Activated naive CD4-positive, alpha-beta T cell treated with Interleukin-2 at 50 U/mL for 16 hours (primary cell): ENCODE data around the gene GRM3.

Source experiments
- DNase-seq: peaks from one replicate; pipeline ENCODE4 v3.0.0-alpha.2; 2020

Gene GRM3

DNA sequence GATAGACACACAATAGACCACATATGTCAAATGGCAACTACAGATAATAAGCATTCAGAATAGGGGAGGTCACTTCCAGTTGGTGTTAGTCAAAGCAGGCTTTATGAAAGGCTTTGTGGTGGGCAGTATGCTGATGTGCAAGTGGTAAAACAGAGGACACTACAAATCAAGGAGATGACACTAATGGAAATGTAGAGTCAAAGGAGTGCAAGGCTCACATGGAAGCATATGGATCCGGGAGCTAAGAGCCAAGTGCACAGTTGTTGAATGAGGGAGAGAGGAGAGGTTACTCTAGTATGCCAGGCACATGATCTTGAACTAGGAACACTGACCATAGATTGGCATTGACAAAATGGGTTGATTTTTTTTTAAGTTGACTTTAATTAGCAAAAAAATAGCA is 62.7 kb downstream of the GRM3 start:
- DNase-seq: no peak

DNA sequence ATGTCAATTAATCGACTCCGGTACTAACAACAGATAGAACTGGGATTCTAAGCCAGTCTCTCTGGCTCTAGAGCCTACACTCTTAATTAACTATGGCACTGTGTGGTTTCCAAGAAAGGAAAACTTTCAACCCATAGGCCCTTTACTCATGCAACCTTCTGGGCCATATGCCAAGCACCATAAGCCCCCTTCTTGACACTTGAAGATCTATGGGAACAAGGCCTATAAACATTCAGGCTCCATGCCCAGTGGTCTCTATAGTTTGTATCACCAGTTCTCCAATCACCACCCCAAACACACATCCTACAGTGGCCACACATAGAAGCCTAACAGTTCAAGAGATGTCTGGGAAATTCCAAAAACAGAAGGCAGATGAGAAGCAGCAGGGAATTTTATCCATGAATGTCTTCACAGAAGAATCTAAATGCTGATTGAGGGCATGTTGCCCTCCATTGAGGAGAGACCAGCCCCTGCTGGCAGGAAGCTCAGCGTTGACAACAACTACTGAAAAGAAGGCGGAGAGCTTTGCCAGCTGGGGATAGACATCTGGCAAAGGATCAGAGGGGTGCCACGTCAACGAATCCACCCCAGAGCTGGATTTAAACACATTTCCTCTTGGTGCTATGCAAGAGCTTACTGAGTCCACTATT is 64.4 kb downstream of the GRM3 start:
- DNase-seq: no peak

DNA sequence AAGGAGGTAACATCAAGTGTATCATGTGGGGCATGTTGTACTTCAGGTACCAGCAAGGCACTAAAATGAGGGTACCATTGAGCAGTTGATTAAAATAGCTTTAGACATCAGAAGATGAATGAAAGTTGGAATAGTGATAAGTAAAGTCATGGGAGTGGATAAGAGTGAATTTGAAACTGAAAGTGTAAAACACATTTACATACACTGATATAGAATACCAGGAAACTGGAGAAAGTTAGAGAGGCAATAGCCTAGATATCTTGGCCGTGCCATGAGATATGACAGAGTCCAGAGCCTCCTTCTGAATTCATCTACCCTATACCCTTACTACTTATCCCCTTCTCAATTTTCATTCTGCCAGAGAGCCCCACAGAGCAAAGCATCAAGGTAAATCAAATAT is 76.6 kb downstream of the GRM3 start:
- no peak for DNase-seq

DNA sequence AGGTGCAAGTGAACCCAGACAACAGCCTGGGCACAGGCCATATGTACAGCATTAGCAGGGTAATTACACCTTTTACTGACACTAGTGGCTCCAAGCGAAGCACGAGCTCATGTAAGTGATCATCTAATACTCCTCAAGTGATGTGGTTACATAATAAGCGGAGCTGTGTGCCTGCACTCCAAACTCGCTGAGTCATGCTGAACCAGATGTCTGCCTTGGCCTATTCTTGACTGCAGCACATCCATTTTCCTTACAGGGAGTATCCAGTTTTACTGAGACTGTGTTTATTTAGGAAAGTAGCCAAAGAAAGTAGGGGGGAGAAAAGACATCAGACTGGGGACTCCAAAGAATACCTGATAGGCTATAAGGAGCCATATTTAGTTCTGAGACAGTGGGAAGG is 90.1 kb downstream of the GRM3 start:
- no peak for DNase-seq

DNA sequence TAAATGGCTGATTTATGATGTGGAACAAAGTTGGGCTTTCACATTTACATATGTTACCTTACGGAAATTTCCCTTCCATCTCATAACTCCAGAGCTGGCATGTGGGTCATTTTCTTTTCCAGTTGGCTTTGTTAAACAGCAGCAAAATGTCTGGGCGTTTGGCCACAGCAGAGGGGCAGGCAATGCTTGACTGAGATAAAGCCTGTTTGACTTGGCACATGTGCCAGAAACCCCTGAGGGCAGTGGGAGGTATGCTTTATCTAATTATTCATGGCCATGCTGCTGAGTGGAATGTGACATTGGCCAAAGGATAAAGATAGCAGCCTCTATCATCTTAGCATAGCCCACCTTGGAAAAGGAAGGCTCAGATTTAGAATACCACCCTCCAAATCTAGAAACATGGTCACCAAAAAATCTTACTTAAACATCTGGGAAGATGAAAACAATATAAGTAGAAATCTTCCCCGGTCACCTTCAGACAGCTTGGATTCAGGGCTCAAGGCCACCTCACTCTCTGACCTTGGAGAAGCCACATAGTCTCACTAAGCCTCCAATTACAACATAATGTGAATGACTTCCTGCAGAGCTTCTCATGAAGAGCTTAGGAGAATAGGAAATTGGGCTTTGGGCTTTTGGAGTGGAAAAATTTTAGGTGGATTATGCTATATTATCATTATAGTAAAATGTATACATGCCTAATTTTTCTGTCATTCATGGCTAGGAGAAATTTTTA is 101.5 kb downstream of the GRM3 start:
- no peak for DNase-seq

DNA sequence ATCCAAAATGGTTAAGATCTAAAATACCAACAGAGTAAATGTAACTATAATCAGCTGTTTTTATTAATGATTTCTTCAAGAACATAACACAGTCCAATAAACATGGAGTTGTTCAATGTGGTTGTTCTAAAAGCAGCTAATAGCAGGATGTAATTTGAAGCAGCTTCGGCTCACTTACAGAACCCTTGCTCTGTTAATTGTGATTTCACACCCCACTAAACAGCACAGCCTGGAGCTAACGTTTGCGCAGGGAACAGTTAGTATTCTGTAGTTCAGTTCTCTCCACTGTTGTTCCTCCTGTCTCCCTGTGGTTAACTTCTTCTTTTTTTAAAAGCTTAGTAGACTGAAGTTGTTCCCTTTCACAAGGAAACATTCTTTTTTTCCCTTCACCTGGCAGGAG is 104.0 kb downstream of the GRM3 start:
- no peak for DNase-seq

DNA sequence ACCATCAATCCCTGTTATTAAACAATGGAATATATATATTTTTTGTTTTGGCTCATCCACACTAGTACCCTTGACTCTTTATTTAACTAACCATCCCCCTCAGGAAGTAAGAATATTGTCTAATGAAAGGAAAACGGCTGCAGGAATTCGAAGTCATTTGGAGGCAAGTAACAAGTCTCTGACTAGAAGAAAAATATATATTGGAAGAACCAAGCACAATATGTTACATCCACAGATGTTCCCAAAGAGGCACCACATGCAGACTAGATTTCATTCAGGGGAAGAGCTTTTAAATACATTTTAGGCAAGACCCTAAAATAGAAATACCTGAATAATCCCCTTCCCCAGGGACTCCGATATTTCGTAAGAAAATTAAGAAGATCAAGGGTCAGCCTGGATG is 104.5 kb downstream of the GRM3 start:
- no peak for DNase-seq

DNA sequence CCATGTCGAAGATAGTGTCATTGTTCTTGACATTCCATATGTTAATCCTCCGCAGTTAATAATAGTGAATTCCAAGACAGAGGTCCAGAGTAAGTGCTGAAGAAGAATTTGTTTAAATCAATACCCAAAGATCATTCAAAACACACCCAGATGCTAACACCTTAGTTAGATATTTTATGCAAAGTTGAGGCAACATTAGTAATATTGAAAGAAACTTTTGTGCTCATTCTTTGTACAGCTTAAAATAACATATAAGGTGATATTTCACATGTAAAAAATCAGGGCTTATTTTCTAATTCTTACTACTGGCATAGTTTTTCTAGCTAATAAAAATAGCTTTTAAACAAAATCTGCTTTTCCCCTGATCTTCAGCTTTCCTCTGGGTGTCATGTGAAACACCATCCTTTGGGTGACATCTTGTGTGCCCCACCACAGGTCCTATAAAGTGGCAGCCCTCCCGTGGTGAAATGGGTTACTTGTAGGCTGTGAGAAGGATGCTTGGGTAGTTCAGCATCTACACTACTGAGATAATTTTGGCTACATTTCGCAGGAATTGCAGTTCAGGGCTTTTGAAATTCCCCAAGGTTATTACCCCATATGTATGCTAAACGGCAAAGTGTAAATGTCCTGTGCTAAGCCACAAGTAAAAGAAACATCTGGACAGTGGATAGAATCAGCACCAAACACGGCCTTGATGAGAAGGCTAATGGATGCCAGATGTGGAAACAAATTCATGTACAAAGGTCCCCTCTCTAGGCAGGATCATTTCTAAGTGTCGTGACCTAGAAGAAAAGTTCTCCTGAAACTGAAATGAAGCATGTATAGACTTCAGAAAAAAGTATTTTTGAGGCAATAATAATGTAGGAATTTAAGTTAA is 105.4 kb downstream of the GRM3 start:
- DNase-seq: no peak

DNA sequence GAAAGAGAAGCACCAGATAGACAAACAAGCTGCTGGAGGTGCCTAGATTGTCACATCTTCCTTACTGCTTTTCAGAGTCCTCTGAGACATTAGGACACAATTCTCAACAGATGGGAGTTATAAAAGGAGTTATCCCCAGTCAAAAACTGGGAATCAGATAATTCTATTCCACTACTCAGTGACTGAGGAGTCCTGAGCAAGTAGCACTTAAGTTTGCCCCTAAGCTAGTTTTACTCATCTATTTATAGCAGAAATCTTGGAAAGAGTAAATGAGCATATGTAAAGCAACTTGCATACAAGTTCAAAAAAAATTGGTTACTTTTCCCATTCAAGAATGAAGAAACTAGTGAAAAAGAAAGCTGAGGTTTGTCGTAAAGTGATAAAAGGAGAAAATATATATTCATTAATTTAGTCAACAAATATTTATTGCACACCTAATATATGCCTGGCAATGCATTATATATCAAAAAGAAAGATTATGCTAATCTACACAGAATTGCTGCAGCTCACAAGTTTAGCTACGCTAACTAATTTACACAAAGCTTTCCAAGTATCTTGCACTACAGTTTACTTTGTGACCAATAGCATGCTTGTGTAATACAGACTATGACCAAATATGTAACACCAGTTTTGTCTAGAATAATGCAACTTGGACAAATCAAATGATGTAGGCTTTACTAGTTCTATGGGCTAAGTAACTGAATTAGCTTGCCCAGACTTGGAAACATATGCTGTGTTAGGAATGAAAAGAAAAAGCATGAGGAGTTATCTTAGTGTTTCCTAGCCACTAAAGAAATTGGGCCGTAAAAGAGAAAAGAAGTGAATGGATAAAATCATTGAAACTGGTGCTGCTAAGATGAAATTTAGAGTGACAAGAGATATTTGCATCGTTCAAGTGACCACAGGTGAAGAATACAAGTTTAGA is 106.3 kb downstream of the GRM3 start:
- DNase-seq: no peak

DNA sequence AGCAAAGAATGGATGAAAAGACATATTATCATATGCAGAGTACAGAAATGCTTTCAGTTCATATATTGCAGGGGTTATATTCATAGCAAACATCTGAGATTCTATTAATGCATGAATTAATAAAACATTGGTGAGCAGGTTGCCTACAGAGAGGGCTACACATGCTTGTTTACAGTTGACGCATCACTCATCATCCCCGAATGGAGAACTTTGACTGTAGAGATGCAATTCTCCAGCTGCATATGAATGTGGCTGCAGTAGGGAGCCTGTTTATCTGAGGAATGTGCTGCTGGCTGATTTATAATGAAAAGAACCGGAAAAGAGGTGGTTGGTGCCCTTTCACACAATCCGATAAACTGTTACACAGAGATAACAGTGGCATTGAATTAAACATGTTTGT is 116.5 kb downstream of the GRM3 start:
- DNase-seq: no peak

DNA sequence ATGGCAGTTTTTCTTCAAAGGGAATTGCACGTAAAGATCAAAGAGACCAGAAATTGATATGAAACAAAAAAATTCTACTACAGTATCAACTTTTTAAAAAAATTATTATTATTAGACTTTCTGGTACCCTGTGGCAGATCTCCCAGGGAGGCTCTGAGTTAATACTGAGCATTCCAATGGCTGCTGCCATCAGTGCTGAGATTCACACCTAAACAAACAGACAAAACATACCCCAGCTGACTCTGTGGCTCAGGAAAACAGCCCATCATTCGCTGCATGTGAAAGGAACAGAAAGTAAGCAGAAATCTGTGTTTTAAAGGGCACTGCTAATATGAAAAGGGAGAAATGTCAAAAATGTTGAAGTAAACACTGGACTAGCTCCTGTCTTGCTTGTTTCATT is 118.4 kb downstream of the GRM3 start:
- DNase-seq: no peak

DNA sequence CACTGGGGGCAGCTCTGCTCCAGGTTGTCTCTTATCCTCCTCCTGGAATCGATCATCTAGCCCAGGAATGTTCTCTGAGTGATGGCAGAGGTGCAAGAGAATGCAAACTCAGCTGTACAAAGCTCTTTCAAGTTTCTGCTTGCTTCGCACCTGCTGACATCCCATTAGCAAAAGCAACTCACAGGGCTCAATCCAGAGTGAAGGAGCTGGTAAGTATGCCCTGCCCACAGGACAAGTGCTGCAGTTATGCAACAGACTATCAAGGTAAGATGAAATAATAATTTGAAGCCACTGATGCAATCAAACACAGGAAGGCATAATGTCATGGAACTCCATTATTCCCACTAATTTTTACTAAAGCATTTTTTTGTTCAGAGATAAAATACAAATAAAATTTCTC is 122.2 kb downstream of the GRM3 start:
- no peak for DNase-seq

DNA sequence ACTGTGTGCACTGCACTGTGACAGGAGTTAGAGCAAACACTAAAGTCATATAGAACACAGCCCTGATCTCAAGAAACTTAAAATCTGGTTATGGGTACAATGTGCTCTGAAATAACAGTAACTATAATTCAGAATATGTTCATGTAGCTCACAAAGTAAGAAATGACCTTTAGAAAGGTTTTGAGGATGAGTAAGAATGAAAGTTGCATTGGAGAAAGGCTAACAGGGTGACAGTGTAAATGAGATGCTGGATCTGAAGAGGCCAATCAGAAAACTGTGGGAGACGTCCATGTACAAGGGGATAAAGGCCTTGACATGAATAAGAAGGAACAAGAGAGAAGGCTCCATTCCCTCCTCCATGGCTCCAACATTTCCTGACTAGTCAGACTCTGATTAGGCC is 124.7 kb downstream of the GRM3 start:
- no peak for DNase-seq

DNA sequence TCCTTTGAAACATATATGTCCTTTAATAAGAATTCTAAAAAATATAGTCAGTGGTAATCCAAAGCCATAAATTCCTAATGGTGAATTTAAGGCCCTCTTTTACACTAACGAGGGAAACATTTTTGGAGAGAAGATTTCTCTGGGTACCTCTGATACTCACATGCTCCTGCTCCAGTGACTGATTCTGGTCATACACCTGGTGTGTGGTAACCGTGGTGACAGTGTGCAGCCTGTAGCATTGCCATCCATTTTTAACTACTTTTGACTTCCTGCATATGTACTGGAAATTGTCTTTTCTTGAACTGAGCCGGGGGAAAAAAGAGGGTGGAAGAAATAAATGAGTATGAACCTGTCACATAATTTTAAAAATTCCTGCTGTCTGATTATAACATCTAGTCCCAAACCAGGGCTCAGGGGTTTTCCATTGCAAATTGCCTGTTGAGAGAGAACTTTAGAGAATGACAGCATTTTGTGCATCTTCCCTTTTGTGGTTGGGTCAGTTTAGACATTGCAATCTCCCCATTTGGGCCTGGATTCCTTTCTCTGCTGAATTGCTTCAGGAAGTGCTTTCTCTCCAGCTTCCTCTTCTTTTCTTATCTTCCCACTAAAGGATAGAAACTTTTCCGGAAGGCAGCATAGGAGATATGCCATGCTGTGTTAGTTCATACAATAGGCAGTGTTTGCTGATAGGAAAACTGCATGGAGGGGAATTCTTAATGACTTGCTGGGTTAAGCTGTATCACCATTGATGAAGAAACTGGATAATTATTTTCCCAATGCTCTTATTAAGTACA is 125.5 kb downstream of the GRM3 start:
- DNase-seq: no peak

DNA sequence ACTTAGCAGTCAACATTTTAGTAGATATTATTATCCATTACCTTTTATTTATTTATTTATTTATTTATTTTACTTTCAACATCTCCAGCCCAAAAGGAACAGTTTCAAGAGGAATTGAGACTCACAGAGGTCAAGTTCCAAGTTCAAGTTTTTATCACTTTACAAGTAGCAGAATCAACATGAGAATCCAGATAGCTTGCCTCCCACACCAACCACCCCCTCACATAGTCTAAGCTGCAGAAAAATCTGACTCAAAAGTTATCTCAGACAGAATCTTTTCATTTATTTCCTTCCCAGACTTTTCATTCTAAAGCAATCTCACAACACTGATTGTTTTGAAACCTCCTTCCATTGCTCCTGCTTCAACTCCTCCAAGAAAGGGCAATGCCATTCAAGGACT is 129.6 kb downstream of the GRM3 start:
- DNase-seq: no peak

DNA sequence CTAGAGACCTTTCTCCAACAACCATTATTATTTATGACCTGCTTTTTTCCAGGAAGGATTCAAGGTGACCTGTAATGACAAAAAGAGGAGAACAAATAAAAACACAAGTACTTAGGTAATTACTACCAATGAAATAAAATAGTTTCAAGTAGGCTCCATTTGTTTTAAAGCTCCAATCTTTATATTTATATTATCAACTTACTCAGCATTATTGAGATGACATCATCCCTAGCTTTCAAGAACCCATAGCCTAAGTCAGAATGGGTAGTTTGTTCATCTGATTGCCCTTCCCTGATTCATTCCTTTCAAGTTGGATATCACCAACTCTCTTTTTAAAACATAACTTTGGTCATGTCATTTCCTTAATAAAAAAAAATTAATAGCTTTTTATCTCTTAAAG is 131.5 kb downstream of the GRM3 start:
- no peak for DNase-seq

DNA sequence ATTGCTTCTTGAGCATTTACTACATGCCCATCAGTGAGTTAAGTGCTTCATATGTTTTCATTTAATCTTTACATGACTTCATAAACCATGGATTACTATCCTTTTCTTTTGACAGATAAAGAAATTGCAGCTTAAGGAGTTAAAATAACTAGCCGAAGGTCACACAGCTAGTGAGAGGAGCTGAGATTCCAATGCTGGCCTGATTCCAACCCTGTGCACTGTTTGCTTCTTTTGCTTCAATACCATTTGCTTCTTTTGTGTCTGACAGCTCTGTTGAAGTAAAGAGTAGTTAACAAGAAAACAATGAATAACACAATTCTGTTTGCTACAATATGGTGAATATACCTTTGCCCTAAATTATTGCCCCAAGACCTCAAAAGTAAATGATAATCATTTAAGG is 132.4 kb downstream of the GRM3 start:
- DNase-seq: no peak

DNA sequence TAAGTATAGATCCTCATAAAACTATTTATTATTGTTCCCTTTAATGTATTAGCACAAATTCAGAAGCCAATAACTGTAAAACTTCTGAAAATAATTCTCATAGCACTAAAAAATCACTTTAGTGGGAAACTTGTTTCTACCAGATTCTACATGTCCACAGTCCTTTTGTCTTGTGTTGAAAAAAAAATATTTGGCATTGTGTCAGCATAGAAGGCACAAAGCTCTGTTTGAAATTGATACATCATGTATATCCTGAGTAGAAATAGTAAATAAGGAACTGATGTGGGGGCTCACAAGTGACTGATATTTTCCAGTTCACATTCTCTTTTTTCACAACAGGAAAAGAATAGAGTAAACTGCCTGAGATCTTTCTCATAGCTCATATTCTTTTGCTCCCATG is 134.6 kb downstream of the GRM3 start:
- no peak for DNase-seq

DNA sequence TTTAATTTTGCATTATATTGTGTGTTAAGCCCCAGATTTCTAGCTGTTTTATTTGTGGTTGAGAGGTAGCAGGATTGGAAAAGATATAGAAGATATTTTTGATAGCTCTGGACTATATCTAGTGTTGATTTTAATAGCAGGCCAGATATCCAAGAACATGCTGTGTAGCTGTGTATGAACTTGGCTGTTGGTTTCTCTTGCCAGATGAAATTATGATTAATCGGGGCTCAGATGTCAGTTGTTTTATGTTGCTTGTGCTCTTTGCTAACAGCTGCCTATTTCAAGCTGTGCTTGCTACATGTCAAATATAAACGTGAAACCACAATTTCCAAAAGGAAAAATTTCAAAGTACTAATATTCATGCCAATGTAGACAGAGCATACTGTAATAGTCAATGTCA is 141.1 kb downstream of the GRM3 start:
- DNase-seq: no peak

DNA sequence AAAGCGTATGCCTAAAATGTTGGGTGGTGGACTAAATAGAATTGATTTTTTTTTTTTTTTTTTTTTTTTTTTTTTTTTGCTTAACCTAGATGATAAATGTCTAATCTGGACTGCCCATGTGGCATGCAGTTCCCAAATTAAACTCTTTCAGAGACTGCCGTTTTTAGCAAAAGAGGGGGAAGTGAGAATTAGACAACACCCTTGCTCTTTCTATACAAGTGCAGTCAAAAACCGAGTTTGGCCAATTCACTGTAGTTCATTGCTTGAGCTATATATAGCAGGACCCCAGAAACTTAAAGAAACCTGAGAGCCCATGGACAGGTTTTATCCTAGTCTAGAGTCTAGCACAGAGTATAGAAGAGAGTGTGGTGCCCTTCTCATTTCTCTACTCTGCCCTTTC is 141.9 kb downstream of the GRM3 start:
- DNase-seq: no peak

DNA sequence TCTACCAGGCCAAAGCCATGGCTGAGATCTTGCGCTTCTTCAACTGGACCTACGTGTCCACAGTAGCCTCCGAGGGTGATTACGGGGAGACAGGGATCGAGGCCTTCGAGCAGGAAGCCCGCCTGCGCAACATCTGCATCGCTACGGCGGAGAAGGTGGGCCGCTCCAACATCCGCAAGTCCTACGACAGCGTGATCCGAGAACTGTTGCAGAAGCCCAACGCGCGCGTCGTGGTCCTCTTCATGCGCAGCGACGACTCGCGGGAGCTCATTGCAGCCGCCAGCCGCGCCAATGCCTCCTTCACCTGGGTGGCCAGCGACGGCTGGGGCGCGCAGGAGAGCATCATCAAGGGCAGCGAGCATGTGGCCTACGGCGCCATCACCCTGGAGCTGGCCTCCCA is 142.7 kb downstream of the GRM3 start:
- DNase-seq: no peak

DNA sequence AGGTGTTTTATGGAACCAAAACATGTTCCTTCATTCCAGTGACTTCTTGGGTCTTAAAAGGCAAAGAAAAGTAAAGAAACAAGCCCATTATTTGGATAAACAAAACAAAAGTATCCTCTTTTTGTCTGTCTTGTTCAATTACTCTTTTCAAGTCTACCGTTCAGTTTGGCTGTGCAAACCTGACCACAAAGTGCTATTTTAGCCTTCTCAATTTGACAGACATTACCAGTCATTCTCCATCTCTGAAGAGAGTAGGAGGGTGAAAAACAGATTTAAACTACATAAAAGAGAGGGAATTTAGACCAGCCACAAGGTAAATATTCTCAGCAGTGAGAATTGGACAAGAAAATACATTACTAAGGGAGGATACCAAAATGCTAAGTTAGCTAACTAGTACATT is 145.2 kb downstream of the GRM3 start:
- DNase-seq: no peak
